Breast epithelium (tissue), 4 donors: ENCODE results near the gene SYNGR4. TPM values are rescaled to one million over a fixed set of nuclear protein-coding genes. Genes with fewer than 3 reads are reported as not detected.

Experiments used
- DNase-seq, 2 donors: peaks; one replicate each; pipeline ENCODE4 v3.0.0-alpha.2; 2019; ENCODE audit warnings: low spot score in 2 of 2
- H3K27ac ChIP-seq, 2 donors: fragments of 200-600 bp; sonication (generic) in 1 of 2; one replicate each; pipeline ENCODE4 v1.5.1; 2016 to 2019; ENCODE audit warnings: mild to moderate bottlenecking in 1 of 2
- H3K27me3 ChIP-seq, 2 donors: fragments of 200-600 bp; sonication (generic) in 1 of 2; one replicate each; pipeline versions ENCODE4 v1.5.1 to v1.6.0; 2017 to 2019; ENCODE audit warnings: control low read depth in 1 of 2, mild to moderate bottlenecking in 1 of 2
- H3K36me3 ChIP-seq: fragments of 200-600 bp; one replicate; pipeline ENCODE4 v1.5.1; 2019
- H3K4me1 ChIP-seq, 2 donors: fragments of 200-600 bp; sonication (generic); one replicate each; pipeline ENCODE4 v1.5.1; 2016 to 2019; ENCODE audit warnings: control low read depth in 1 of 2
- H3K4me3 ChIP-seq, 3 donors: fragments of 200-600 bp; sonication (generic); 1 replicate in 2 of 3; 2 replicates in 1 of 3; pipeline ENCODE4 v1.5.1; 2016 to 2019; ENCODE audit warnings: mild to moderate bottlenecking in 3 of 3, moderate library complexity in 2 of 3
- H3K9me3 ChIP-seq, 2 donors: fragments of 200-600 bp; sonication (generic) in 1 of 2; one replicate each; pipeline ENCODE4 v1.5.1; 2016 to 2019; ENCODE audit warnings: control low read depth in 1 of 2
- CTCF ChIP-seq, 3 donors: fragments of 450-650 bp; IDR thresholded peaks; one replicate each; pipeline ENCODE4 v1.5.1; 2016 to 2017; ENCODE audit warnings: antibody characterized with exemption in 3 of 3, mild to moderate bottlenecking in 3 of 3, moderate library complexity in 3 of 3
- POLR2A ChIP-seq: fragments of 450-650 bp; IDR thresholded peaks from one replicate; pipeline ENCODE4 v1.6.1; 2016; ENCODE audit warnings: antibody characterized with exemption, mild to moderate bottlenecking, moderate library complexity
- POLR2AphosphoS5 ChIP-seq, 3 donors: sonication (generic); formaldehyde crosslinking; IDR thresholded peaks; one replicate each; pipeline ENCODE4 v1.6.1; 2017; ENCODE audit warnings: antibody characterized with exemption in 3 of 3
- intact Hi-C: fragments of 100-400 bp; cut with DNase I; formaldehyde crosslinking; loops from one replicate; pipeline ENCODE4 v1.15.1; 2023; ENCODE audit warnings: low total_unique reads
- total RNA-seq, 3 donors: library from RNA; depleted of rRNA; stranded (reverse); fragments of >200 nt; gene quantifications; one replicate each; pipeline ENCODE4 v1.1.0, GENCODE V29; 2016

Gene SYNGR4
- total RNA-seq, 3 donors from 2014 or later, result not detected

GRCh38 chr19:48394331-48395169, 30.4 kb downstream of the SYNGR4 start:
- no peak for DNase-seq
- peak overlapping the region in 2 of 3 donors; percentile 37 to 60 for H3K4me3 ChIP-seq
- H3K27me3 ChIP-seq, result peaks cover 14 to 41% of the 10 kb centered on the region in 2 donors
- no peaks in the 10 kb centered on the region for H3K36me3 ChIP-seq
- H3K9me3 ChIP-seq, result no peaks in the 10 kb centered on the region
- H3K27ac ChIP-seq, result no peak overlapping the region
- no peak for TF ChIP-seq POLR2A
- TF ChIP-seq CTCF (IDR thresholded peaks at IDR 0.05), result no peak
- TF ChIP-seq POLR2AphosphoS5 (IDR thresholded peaks at IDR 0.05), result no peak
- H3K4me1 ChIP-seq, result peaks cover 0 to 9% of the 10 kb centered on the region in 2 donors
- intact Hi-C loops, result loop anchor here (5.0 to 10.0 kb wide), 2 partner anchors 98 to 1210 kb away; no protein-coding TSS in a partner anchor

DNA sequence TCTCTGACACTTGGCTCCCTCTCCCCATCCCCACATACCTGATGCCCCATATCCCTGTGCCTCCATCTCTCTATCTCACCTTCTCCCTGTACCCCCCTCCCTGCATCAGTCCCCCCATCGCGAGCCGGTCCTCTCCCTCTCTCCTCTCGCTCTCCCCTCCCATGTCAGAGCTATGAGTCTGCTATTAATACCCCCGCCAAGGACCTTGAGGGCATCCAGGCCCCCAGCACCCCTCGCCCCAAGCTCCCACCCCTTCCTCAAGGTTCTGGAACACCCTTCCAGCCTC, 30.9 kb downstream of the SYNGR4 start:
- TF ChIP-seq POLR2AphosphoS5 (IDR thresholded peaks at IDR 0.05), result no peak
- no peak for TF ChIP-seq POLR2A
- no peak for TF ChIP-seq CTCF (IDR thresholded peaks at IDR 0.05)
- no peak overlapping the region for H3K27ac ChIP-seq
- H3K4me3 ChIP-seq, result peak overlapping the region in 1 of 3 donors; percentile 60
- peaks cover 14 to 41% of the 10 kb centered on the region in 2 donors for H3K27me3 ChIP-seq
- no peaks in the 10 kb centered on the region for H3K9me3 ChIP-seq
- no peak for DNase-seq
- intact Hi-C loops, result loop anchor here (10.0 kb wide), 1 partner anchor 1210 kb away; no protein-coding TSS in a partner anchor
- peaks cover 0 to 9% of the 10 kb centered on the region in 2 donors for H3K4me1 ChIP-seq
- H3K36me3 ChIP-seq, result no peaks in the 10 kb centered on the region

GRCh38 chr19:48395499-48395898, 31.3 kb downstream of the SYNGR4 start:
- H3K4me1 ChIP-seq, result peaks cover 0 to 9% of the 10 kb centered on the region in 2 donors
- no peak for TF ChIP-seq POLR2A
- no peak for TF ChIP-seq POLR2AphosphoS5 (IDR thresholded peaks at IDR 0.05)
- TF ChIP-seq CTCF (IDR thresholded peaks at IDR 0.05), result no peak
- intact Hi-C loops, result loop anchor here (10.0 kb wide), 1 partner anchor 1209 kb away; no protein-coding TSS in a partner anchor

GRCh38 chr19:48396016-48396823, 32.1 kb downstream of the SYNGR4 start:
- Histone ChIP-seq H3K27me3 (peaks cover 14 to 41% of the 10 kb centered on the region in 2 donors), H3K9me3 (no peaks in the 10 kb centered on the region), H3K36me3 (no peaks in the 10 kb centered on the region), H3K27ac (no peak overlapping the region), H3K4me3 (no peak overlapping the region), H3K4me1 (peaks cover 0 to 9% of the 10 kb centered on the region in 2 donors)
- intact Hi-C loops, result loop anchor here (10.0 kb wide), 1 partner anchor 1209 kb away; no protein-coding TSS in a partner anchor
- TF ChIP-seq POLR2AphosphoS5 (IDR thresholded peaks at IDR 0.05) (no peak), POLR2A (no peak), CTCF (IDR thresholded peaks at IDR 0.05) (no peak)
- DNase-seq, result no peak

More at GRCh38 chr19:48395499-48395898, 31.3 kb downstream of the SYNGR4 start:
- Histone ChIP-seq H3K9me3 (no peaks in the 10 kb centered on the region), H3K4me3 (no peak overlapping the region), H3K27ac (no peak overlapping the region), H3K36me3 (no peaks in the 10 kb centered on the region), H3K27me3 (peaks cover 14 to 41% of the 10 kb centered on the region in 2 donors)
- no peak for DNase-seq
